ENCODE results near the gene AMPD1.
A peak's percentile ranks its signal among the peaks of the same experiment; 100 is the strongest.

Gene AMPD1

DNA sequence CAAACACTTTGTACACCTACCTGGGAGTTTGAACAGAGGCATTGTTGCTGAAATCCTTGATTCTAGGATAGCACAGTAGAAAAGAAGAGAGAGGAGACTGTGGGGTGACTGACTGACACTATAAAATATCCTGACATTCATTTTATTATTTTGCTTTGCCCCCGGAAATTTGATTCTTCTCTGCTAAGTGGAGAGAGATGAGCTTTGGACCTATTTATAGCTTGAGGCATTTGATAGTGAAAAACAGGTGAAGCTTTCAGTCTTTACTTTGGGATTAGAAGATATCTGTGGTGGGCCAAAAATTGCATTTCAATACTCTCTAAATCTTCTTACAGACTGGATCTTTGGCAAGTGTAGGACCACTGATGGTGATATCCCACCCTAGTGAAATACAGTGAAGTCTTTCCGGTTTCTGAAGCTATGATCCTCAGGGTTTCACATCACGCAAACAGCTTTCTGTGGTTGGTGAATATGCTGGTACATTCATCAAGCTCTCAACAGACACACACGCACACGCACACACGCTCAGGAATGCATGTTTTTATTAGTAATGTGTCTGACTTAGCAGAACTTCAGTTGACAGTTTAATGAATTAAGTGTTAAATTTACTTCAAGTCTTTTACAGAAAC lies at the start of gene AMPD1:
TSS of gene AMPD1 (minus strand) at position 117 of the 629 bp plus-strand sequence. CDS start at position 42, 75 bp downstream.
- DNase-seq (ENCODE audit: low spot score): no peak

GRCh38 chr1:114741963-114742746 lies 46.8 kb upstream of the AMPD1 start:
- DNase-seq (ENCODE audit: low spot score): no peak

DNA sequence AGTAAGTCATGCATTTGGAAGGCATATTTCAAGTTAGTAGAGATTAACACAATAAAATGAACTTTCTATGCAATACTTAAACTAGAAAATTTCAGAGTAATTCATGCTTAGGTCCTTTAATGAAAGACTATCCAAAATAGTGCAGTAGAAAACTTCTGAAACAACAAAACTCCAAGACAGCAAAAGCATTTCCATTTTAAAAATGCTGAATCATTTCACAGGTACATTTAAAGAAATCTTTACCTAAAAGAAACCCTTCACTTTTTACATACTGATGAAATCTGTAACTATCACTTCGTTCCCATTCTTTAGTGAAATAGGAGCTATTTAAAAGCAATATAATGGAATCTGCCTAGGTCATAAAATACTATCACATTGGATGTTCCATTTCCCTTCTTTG lies 45.0 kb upstream of the AMPD1 start:
- DNase-seq (ENCODE audit: low spot score): no peak

DNA sequence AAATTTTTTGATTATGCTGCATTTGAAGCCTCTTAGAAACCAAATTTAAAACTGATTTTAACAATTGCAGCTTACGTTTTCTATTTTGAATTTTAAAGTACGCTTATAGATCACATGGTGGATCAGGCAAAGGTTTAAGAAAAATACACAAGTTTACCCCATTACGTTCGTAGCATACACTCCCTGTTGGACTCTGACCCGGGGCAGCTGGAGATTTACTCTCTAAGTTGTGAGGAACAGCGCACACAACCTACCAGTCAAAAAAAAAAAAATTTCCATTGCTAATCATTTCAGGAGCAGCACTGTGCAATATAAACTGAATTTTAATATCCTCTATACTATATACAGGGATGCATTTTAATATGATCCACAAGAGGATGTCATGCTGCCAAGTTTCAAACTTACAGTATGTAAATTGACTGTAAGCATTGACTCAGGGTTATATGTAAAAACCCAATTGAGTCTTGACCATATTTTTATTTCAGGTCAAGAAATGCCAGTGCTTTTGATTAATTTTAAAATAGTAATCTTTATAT lies 42.0 kb upstream of the AMPD1 start:
- DNase-seq (ENCODE audit: low spot score): no peak

GRCh38 chr1:114735479-114735878 lies 40.1 kb upstream of the AMPD1 start:
- DNase-seq (ENCODE audit: low spot score): no peak

DNA sequence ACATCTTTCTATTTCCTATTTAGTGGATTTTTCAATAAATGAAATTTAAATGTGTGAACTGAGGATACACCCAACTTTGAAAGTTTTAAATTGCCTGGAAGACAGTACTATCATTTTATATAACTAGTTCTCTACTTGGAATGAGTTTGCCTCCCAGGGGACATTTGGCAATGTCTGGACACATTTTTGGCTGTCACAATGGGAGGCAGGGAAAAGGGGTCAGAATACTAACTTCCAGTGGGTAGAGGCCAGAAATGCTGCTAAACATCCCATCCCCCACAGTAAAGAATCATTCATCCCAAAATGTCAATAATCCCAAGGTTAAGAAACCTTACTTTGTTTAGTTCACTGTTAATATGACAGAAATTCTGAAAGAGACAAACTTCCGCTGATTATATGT lies 34.4 kb upstream of the AMPD1 start:
- no peak for DNase-seq (ENCODE audit: low spot score)

GRCh38 chr1:114728553-114728952 lies 33.2 kb upstream of the AMPD1 start:
- no peak for DNase-seq (ENCODE audit: low spot score)

DNA sequence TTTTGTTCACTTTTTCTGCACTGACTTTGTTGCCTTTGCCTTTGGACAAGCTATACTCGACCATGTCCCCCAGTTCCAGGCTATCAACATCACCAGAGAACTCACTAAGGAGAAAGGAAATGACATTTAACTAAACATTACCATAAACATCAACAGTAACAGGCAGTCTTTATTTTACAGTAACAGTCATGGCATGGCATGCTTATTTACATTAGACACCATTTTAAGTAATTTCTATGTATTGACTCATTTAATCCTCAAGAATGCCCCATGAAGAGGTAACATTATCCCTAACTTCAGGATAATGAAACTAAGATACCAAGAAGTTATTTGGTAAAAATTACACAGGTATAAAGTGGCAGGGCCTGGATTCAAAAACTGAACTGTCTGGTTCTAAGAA lies 29.9 kb upstream of the AMPD1 start:
- DNase-seq (ENCODE audit: low spot score): no peak

DNA sequence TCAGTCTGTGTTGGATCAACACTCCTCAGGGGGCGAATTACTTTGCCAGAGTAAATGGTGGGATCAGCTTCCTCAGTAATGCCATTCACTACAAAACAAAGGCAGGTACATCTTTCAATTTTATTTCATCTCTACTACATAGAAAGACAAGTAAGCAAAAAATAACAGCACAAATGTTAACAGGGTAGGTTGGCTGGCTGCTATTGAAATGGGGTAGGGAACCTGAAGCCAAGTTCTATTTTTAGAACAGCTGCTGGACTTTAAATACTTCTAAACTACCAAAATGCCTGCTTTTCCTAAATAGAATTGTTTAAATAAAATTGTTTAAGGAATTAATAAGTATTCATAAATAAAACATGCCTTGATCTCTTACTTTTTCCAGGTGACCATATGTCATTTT lies 28.6 kb upstream of the AMPD1 start:
- DNase-seq (ENCODE audit: low spot score): no peak

DNA sequence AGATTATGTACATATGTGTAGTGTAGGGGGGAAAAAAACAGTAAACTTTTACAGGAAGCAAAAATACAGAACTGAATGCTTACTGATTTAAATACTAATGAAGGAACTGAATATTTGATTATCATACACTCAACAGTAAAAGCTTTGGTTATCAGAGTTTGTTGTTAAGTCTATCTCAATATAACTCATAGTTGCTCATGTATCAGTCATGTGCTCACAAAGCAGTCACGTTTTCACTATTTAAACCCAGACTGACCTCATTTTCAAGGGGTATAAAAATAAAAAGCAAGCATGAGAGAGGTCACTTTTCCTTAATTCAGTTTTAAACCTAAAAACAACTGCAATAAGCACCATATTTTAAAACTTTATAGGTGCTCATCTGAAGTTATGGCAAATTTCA lies 28.1 kb upstream of the AMPD1 start:
- DNase-seq (ENCODE audit: low spot score): no peak

DNA sequence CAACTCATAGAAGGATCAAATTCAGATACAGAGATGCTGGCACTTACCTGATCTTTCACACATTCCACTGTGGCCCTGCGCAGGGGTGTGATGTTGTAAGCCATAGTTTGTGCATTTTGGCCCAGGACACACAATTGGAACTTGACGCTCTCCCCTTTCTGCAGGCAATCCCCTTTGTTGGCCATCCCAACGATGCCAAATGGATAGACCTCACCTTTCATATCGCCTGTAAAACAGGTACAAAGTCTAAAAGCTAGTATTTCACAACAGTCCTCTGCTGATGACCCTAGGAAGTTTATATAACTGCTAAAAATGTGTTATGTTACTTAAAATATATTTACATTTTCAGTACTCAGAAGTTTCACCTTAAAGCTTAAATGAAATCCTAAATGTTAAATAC lies 25.1 kb upstream of the AMPD1 start:
- DNase-seq (ENCODE audit: low spot score): no peak

GRCh38 chr1:114719424-114719787 lies 24.1 kb upstream of the AMPD1 start:
- no peak for DNase-seq (ENCODE audit: low spot score)

GRCh38 chr1:114718661-114719423 lies 23.5 kb upstream of the AMPD1 start:
- no peak for DNase-seq (ENCODE audit: low spot score)

- peak; percentile 96 for DNase-seq (ENCODE audit: low spot score)
Measured at GRCh38 chr1:114716304-114717170, 21.2 kb upstream of the AMPD1 start, which contains the start of gene NRAS. TSS of gene NRAS (minus strand) at chr1:114716771. CDS start at chr1:114716160, 611 bp downstream.

- peak; percentile 42 for DNase-seq (ENCODE audit: low spot score)
Measured at GRCh38 chr1:114715952-114716303, 20.6 kb upstream of the AMPD1 start.

DNA sequence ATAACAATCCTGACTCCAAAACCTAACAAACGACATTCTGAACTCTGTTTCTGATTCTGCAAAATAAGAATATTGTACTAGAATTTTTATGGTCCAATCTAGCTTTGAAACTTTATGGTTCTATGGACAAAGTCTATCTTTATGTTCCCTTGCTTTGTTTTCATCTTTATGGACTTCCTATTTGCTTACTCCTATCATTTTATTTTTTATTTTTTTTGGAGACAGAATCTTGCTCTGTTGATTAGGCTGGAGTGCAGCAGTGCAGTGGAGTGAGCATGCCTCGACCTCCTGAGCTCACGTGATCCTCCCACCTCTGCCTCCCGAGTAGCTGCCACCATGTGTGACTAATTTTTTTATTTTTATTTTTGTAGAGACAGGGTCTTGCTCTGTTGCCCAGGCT lies 17.6 kb upstream of the AMPD1 start:
- DNase-seq (ENCODE audit: low spot score): no peak

- DNase-seq (ENCODE audit: low spot score): no peak
Measured at GRCh38 chr1:114710360-114710759, 15.0 kb upstream of the AMPD1 start.

GRCh38 chr1:114707604-114708003 lies 12.3 kb upstream of the AMPD1 start:
- no peak for DNase-seq (ENCODE audit: low spot score)

GRCh38 chr1:114703242-114703641 lies 7.9 kb upstream of the AMPD1 start:
- DNase-seq (ENCODE audit: low spot score): no peak

GRCh38 chr1:114702737-114703136 lies 7.4 kb upstream of the AMPD1 start:
- no peak for DNase-seq (ENCODE audit: low spot score)

DNA sequence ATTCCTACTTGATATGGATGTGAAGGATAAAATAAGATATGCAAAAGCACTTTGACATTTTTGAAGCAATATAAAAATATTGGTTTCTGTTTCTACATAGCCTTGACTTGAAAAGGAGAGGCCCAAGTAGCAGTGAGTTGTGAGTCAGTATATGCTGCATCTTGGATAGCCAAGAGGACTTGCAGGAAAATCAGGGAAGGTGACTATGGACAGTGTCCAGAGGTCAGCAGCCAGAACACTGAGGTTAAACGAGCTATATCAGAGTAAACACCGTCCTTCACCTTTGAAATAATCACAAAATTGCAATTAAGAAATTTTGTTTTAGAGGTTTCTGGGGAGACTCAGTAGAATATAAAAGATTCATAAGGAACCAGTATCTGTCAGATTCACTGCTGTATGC lies 6.6 kb upstream of the AMPD1 start:
- no peak for DNase-seq (ENCODE audit: low spot score)
